ENCODE data around the gene KLC1.
A peak's percentile ranks its signal among the peaks of the same experiment; 100 is the strongest.
"Not testable (repeated sequence)": the region's sequence is repeated elsewhere in the genome, so short reads cannot be mapped to it uniquely, and the experiment has no call there.

KLC1 gene

GRCh38 chr14:103607822-103608221 is 21.2 kb upstream of the KLC1 start:
- Histone ChIP-seq H3K4me1 (ENCODE audit: control insufficient read depth in 1 of 2, insufficient read depth in 2 of 2, low read length in 2 of 2) (peaks cover 0 to 19% of the 10 kb centered on the region in 2 donors), H3K4me3 (ENCODE audit: low read depth in 1 of 2, low read length in 2 of 2) (peak overlapping the region; percentile 47 to 50), H3K27me3 (ENCODE audit: low read depth, low read length) (no peaks in the 10 kb centered on the region), H3K27ac (ENCODE audit: low read length) (no peak overlapping the region), H3K36me3 (ENCODE audit: control insufficient read depth in 1 of 2, insufficient read depth in 2 of 2, low read length in 2 of 2) (no peaks in the 10 kb centered on the region), H3K9me3 (ENCODE audit: control insufficient read depth in 1 of 2, low read length in 2 of 2) (peaks cover 0 to 5% of the 10 kb centered on the region in 2 donors)

GRCh38 chr14:103609081-103609480 is 19.9 kb upstream of the KLC1 start:
- H3K27ac ChIP-seq (ENCODE audit: low read length); H3K4me3 ChIP-seq (ENCODE audit: low read depth in 1 of 2, low read length in 2 of 2); H3K36me3 ChIP-seq (ENCODE audit: control insufficient read depth in 1 of 2, insufficient read depth in 2 of 2, low read length in 2 of 2); H3K27me3 ChIP-seq (ENCODE audit: low read depth, low read length); H3K9me3 ChIP-seq (ENCODE audit: control insufficient read depth in 1 of 2, low read length in 2 of 2): not testable (repeated sequence)
- H3K4me1 ChIP-seq (ENCODE audit: control insufficient read depth in 1 of 2, insufficient read depth in 2 of 2, low read length in 2 of 2): peaks cover 0 to 19% of the 10 kb centered on the region in 2 donors

- Histone ChIP-seq H3K27me3 (ENCODE audit: low read depth, low read length) (no peaks in the 10 kb centered on the region), H3K36me3 (ENCODE audit: control insufficient read depth in 1 of 2, insufficient read depth in 2 of 2, low read length in 2 of 2) (no peaks in the 10 kb centered on the region), H3K4me3 (ENCODE audit: low read depth in 1 of 2, low read length in 2 of 2) (peak overlapping the region in 1 of 2 donors; percentile 14), H3K9me3 (ENCODE audit: control insufficient read depth in 1 of 2, low read length in 2 of 2) (peaks cover 0 to 5% of the 10 kb centered on the region in 2 donors), H3K4me1 (ENCODE audit: control insufficient read depth in 1 of 2, insufficient read depth in 2 of 2, low read length in 2 of 2) (peaks cover 0 to 19% of the 10 kb centered on the region in 2 donors), H3K27ac (ENCODE audit: low read length) (no peak overlapping the region)
Observed at GRCh38 chr14:103611215-103611614, 17.8 kb upstream of the KLC1 start.

GRCh38 chr14:103613517-103613916 is 15.5 kb upstream of the KLC1 start:
- Histone ChIP-seq H3K36me3 (ENCODE audit: control insufficient read depth in 1 of 2, insufficient read depth in 2 of 2, low read length in 2 of 2) (no peaks in the 10 kb centered on the region), H3K4me1 (ENCODE audit: control insufficient read depth in 1 of 2, insufficient read depth in 2 of 2, low read length in 2 of 2) (no peaks in the 10 kb centered on the region), H3K27ac (ENCODE audit: low read length) (no peak overlapping the region), H3K27me3 (ENCODE audit: low read depth, low read length) (no peaks in the 10 kb centered on the region), H3K4me3 (ENCODE audit: low read depth in 1 of 2, low read length in 2 of 2) (no peak overlapping the region), H3K9me3 (ENCODE audit: control insufficient read depth in 1 of 2, low read length in 2 of 2) (peaks cover 0 to 5% of the 10 kb centered on the region in 2 donors)

GRCh38 chr14:103616635-103617300 is 12.2 kb upstream of the KLC1 start:
- H3K4me1 ChIP-seq (ENCODE audit: control insufficient read depth in 1 of 2, insufficient read depth in 2 of 2, low read length in 2 of 2): no peaks in the 10 kb centered on the region
- no peaks in the 10 kb centered on the region for H3K36me3 ChIP-seq (ENCODE audit: control insufficient read depth in 1 of 2, insufficient read depth in 2 of 2, low read length in 2 of 2)
- H3K4me3 ChIP-seq (ENCODE audit: low read depth in 1 of 2, low read length in 2 of 2): no peak overlapping the region
- no peaks in the 10 kb centered on the region for H3K9me3 ChIP-seq (ENCODE audit: control insufficient read depth in 1 of 2, low read length in 2 of 2)
- H3K27ac ChIP-seq (ENCODE audit: low read length): no peak overlapping the region
- H3K27me3 ChIP-seq (ENCODE audit: low read depth, low read length): no peaks in the 10 kb centered on the region

- H3K9me3 ChIP-seq (ENCODE audit: control insufficient read depth in 1 of 2, low read length in 2 of 2): no peaks in the 10 kb centered on the region
- H3K27me3 ChIP-seq (ENCODE audit: low read depth, low read length): no peaks in the 10 kb centered on the region
- no peak overlapping the region for H3K27ac ChIP-seq (ENCODE audit: low read length)
- no peak overlapping the region for H3K4me3 ChIP-seq (ENCODE audit: low read depth in 1 of 2, low read length in 2 of 2)
- peaks cover 2 to 4% of the 10 kb centered on the region in 2 donors for H3K4me1 ChIP-seq (ENCODE audit: control insufficient read depth in 1 of 2, insufficient read depth in 2 of 2, low read length in 2 of 2)
- H3K36me3 ChIP-seq (ENCODE audit: control insufficient read depth in 1 of 2, insufficient read depth in 2 of 2, low read length in 2 of 2): no peaks in the 10 kb centered on the region
Observed at GRCh38 chr14:103619057-103619456, 10.0 kb upstream of the KLC1 start.

GRCh38 chr14:103621860-103622259 is 7.2 kb upstream of the KLC1 start:
- Histone ChIP-seq H3K4me1 (ENCODE audit: control insufficient read depth in 1 of 2, insufficient read depth in 2 of 2, low read length in 2 of 2) (peaks cover 4 to 13% of the 10 kb centered on the region in 2 donors), H3K4me3 (ENCODE audit: low read depth in 1 of 2, low read length in 2 of 2) (no peak overlapping the region), H3K36me3 (ENCODE audit: control insufficient read depth in 1 of 2, insufficient read depth in 2 of 2, low read length in 2 of 2) (no peaks in the 10 kb centered on the region), H3K27me3 (ENCODE audit: low read depth, low read length) (no peaks in the 10 kb centered on the region), H3K27ac (ENCODE audit: low read length) (no peak overlapping the region), H3K9me3 (ENCODE audit: control insufficient read depth in 1 of 2, low read length in 2 of 2) (no peaks in the 10 kb centered on the region)

GRCh38 chr14:103623308-103623707 is 5.7 kb upstream of the KLC1 start:
- H3K9me3 ChIP-seq (ENCODE audit: control insufficient read depth in 1 of 2, low read length in 2 of 2): no peaks in the 10 kb centered on the region
- H3K4me3 ChIP-seq (ENCODE audit: low read depth in 1 of 2, low read length in 2 of 2): no peak overlapping the region
- H3K27me3 ChIP-seq (ENCODE audit: low read depth, low read length): no peaks in the 10 kb centered on the region
- H3K36me3 ChIP-seq (ENCODE audit: control insufficient read depth in 1 of 2, insufficient read depth in 2 of 2, low read length in 2 of 2): peaks cover 0 to 2% of the 10 kb centered on the region in 2 donors
- H3K4me1 ChIP-seq (ENCODE audit: control insufficient read depth in 1 of 2, insufficient read depth in 2 of 2, low read length in 2 of 2): peaks cover 9 to 19% of the 10 kb centered on the region in 2 donors
- H3K27ac ChIP-seq (ENCODE audit: low read length): no peak overlapping the region

- Histone ChIP-seq H3K27me3 (ENCODE audit: low read depth, low read length) (no peaks in the 10 kb centered on the region), H3K4me1 (ENCODE audit: control insufficient read depth in 1 of 2, insufficient read depth in 2 of 2, low read length in 2 of 2) (peaks cover 9 to 20% of the 10 kb centered on the region in 2 donors), H3K36me3 (ENCODE audit: control insufficient read depth in 1 of 2, insufficient read depth in 2 of 2, low read length in 2 of 2) (peaks cover 0 to 8% of the 10 kb centered on the region in 2 donors), H3K4me3 (ENCODE audit: low read depth in 1 of 2, low read length in 2 of 2) (no peak overlapping the region), H3K9me3 (ENCODE audit: control insufficient read depth in 1 of 2, low read length in 2 of 2) (no peaks in the 10 kb centered on the region), H3K27ac (ENCODE audit: low read length) (no peak overlapping the region)
Observed at GRCh38 chr14:103623883-103624482, 5.0 kb upstream of the KLC1 start.

GRCh38 chr14:103624860-103625259 is 4.2 kb upstream of the KLC1 start:
- Histone ChIP-seq H3K4me1 (ENCODE audit: control insufficient read depth in 1 of 2, insufficient read depth in 2 of 2, low read length in 2 of 2) (peaks cover 9 to 20% of the 10 kb centered on the region in 2 donors), H3K36me3 (ENCODE audit: control insufficient read depth in 1 of 2, insufficient read depth in 2 of 2, low read length in 2 of 2) (peaks cover 0 to 10% of the 10 kb centered on the region in 2 donors), H3K27ac (ENCODE audit: low read length) (peak overlapping the region; percentile 16), H3K4me3 (ENCODE audit: low read depth in 1 of 2, low read length in 2 of 2) (no peak overlapping the region), H3K27me3 (ENCODE audit: low read depth, low read length) (no peaks in the 10 kb centered on the region), H3K9me3 (ENCODE audit: control insufficient read depth in 1 of 2, low read length in 2 of 2) (no peaks in the 10 kb centered on the region)

GRCh38 chr14:103625356-103626095 is 3.5 kb upstream of the KLC1 start:
- H3K4me3 ChIP-seq (ENCODE audit: low read depth in 1 of 2, low read length in 2 of 2): no peak overlapping the region
- peak overlapping the region; percentile 16 for H3K27ac ChIP-seq (ENCODE audit: low read length)
- H3K36me3 ChIP-seq (ENCODE audit: control insufficient read depth in 1 of 2, insufficient read depth in 2 of 2, low read length in 2 of 2): peaks cover 0 to 10% of the 10 kb centered on the region in 2 donors
- no peaks in the 10 kb centered on the region for H3K27me3 ChIP-seq (ENCODE audit: low read depth, low read length)
- H3K9me3 ChIP-seq (ENCODE audit: control insufficient read depth in 1 of 2, low read length in 2 of 2): no peaks in the 10 kb centered on the region
- peaks cover 11 to 27% of the 10 kb centered on the region in 2 donors for H3K4me1 ChIP-seq (ENCODE audit: control insufficient read depth in 1 of 2, insufficient read depth in 2 of 2, low read length in 2 of 2)
